NCI-H1694 (cell line): Measurements from ENCODE around the gene SPRING1.

Experiments
- DNase-seq: peaks from one replicate; lab custom pipeline; 2025; lab: John Stamatoyannopoulos, UW

Gene SPRING1

DNA sequence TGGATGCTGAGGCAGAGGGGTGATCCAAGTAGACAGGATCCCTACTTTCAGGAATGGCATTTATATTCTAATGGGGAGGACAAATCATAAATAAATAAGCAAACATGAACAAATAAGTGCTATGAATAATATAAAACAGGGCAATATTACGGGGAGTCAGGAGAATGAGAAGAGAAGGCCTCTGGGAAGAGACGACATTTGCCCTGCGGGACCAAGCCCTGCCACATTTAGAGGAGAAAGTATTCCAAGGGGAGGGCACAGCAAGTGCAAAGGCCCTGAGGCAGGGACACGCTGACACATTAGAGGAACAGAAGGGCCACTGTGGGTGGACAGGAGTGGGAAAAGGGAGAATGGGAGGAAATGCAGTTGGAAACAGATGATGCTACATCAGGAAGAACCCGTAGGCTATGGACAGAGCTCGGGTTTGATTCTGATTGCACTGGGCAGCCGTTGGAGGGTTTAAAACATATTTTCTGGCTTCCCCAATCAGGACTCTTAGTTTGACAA lies 1.6 kb upstream of the SPRING1 start:
- no peak for DNase-seq

DNA sequence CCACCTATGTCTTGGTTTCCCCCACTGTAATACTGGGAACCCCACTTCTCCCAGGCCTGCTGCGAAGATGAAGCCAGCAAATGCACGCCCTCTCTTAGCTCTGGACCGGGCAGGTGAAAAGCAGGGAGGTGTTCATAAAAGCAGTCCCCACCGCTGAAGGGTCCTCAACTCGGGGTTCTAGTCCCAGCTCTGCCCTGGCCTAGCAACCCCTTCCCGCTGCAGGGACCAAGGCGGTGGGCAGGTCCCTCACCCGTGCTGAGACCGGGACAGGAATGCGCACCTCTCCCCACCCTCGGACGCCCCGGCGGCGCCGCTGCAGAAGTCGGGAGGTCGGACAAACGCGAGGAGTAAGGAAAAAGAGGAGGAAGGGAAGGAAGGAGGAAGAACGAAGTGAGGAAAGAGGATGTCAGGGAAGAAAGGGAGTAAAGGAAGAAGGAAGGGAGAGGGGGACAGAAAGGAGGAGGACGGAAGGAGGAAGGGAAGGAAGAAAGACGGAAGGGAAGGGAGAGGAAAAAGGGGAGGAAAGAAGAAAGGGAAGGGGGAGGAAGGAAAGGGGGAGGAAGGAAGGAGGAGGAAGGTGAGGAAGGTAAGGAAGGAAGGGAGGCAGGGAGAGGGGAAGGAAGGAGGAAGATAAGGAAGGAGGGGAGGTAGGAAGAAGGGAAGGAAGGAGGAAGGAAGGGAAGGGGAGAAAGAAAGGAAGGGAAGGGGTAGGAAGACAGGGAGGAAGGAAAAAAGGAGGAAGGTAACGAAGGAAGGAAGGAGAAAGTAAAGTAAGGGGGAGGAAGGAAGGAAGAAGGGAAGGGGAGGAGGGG lies 701 bp downstream of the SPRING1 start:
- no peak for DNase-seq

- no peak for DNase-seq
Observed at GRCh38 chr12:116735951-116736599, 1.8 kb downstream of the SPRING1 start.

DNA sequence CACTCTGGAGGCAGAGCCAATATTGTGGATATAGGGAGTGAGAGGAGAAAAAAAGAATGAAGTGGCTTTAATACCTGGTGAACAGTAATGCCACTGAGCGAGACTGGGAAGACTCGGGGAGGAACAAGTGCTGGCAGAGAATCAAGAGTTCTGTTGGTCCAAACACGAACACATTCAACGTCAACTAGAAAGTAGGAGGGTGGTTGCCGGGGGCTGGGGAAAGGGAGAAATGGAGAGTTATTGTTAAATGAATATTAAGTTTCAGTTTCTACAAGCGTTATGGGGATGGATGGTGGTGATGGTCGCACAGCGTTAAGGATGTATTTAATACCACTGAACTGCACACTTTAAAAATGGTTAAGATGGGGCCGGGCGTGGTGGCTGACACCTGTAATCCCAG lies 2.8 kb downstream of the SPRING1 start:
- DNase-seq: no peak

GRCh38 chr12:116734156-116734768 lies 3.6 kb downstream of the SPRING1 start:
- DNase-seq: no peak

DNA sequence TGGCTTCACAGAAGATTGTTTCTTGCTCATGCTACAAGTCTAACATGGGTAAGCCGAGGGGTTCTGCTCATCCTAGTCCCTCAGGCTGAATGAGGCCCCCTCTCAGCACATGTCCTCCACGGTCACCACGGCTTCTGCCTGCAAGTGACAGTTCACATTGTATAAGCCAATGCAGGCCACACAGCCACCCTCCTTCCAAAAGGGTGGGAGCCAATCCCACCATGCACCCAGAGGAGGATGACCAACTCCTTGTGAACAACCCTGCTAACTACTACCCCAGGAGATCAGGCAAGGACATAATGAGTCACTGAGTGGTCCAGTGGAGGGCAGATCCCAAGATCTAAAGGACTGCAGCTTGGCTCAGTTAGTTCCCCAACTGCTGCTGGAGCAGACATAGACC lies 6.1 kb downstream of the SPRING1 start:
- DNase-seq: no peak

DNA sequence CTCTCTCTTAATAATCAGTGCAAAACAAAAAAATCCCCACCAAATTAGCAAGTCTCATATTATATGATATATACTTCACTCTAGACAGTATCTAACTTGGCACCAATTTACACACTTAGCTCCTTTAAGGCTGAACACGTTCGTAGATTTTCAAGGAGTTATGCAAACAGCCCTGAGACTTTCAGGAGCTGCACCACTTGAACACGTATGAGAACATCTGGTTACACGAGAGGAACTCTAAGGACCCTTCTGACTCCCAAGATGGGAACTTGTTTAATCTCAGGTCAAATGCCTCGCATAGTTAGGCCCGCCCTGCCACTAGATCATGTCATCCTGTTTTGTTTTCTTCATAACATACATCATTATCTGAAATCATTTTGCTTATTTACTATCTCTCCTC lies 10.0 kb downstream of the SPRING1 start:
- DNase-seq: no peak

DNA sequence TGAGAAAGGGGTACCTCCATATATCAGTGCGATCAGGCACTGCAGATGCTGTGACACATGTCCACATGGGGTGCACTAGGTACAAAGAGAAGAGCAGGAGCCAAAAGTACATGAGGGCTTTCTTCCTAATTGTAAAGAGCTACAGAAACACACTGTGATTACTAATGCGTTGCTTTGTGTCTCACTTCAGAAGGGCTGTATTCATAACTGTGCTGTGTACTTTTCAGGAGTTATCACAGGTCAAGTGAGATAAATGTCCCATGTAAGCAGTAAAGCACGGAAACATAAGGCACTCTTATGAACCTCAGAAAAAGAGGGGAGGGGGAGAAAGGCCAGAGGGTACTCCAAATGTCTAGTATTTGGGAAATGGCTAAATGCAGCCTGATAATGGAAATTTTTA lies 10.6 kb downstream of the SPRING1 start:
- DNase-seq: no peak

GRCh38 chr12:116726694-116727093 lies 11.2 kb downstream of the SPRING1 start:
- DNase-seq: no peak

DNA sequence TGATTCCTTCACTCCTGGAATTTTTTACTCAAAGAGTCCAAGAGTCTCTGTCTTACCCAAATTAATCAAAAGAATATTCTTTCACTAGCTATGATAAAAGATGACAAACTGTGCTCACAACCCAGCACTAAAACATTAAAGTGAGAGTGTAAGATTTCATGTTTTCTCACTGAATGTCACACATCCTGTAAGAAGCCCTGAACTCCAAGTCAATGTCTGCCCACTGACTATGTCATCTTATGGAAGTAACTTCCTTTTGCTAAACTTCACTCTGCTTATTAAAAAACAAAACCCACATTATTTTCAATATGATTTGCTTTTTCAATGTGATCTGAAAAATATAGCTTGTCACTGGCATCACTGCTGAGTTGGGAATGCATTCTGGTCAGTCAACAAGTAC lies 15.6 kb downstream of the SPRING1 start:
- DNase-seq: no peak

GRCh38 chr12:116719731-116720528 lies 17.9 kb downstream of the SPRING1 start:
- DNase-seq: no peak

DNA sequence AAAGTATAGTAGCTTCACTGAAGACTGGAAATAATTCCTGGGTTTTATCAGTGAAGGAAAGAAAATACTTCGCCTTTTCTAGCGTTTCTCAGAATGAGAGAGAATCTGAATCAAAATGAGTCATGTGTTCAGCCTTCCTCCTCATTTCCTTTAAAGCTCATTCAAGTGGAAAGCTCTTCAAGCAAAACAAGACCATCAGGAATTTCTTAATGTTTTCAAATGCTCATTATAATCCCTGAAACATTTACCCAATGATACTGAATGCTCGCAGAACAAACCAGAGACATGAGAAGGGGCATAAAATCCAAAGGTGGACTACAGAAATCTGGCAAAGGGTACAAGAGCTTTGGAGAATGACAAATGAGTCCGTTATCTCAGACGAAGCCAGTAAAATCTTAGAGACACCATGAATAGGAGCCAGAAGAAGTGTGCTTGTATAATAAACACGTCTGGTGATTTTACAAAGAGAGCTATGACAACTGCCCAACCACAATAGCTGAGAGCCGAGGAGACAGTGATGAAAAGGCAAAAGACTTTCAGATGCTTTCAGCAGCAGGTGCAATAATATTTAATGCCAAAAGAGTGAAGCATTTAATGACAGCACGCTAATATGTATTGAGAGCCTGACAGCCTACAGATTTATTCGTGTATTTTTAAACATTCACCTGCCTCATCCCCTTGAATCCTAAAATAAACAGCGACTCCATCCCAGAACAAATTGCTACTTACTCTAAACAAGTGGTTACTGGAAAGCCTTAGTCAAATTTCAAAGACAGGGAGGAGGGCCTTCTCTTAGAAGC lies 19.0 kb downstream of the SPRING1 start:
- DNase-seq: no peak

- DNase-seq: no peak
Observed at GRCh38 chr12:116717466-116718437, 20.1 kb downstream of the SPRING1 start.

DNA sequence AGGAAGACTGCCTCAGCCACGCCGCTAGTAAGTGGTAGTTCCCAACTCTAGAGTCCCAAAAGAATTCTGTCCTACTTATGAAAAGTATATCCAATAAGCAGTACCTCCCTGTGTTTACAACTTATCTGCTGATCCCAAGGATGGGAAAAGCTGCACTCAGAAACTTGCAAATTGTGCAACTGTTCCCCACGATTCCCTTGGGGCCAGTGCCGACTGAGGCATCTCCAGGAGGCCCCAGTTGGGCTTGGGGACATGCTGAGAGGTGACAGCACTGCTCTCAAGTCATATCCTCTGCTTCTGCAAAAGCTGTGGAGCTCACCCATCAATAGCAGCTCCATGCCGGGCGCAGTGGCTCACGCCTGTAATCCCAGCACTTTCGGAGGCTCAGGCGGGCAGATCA lies 23.7 kb downstream of the SPRING1 start:
- DNase-seq: no peak

GRCh38 chr12:116713527-116713926 lies 24.3 kb downstream of the SPRING1 start:
- no peak for DNase-seq

GRCh38 chr12:116712458-116713303 lies 25.2 kb downstream of the SPRING1 start:
- no peak for DNase-seq

GRCh38 chr12:116710370-116711150 lies 27.3 kb downstream of the SPRING1 start:
- peak; percentile 7 for DNase-seq

GRCh38 chr12:116709768-116710167 lies 28.1 kb downstream of the SPRING1 start:
- no peak for DNase-seq
